GM19324 (cell line): ENCODE data around the gene MMP7.
"Not testable (repeated sequence)": the region's sequence is repeated elsewhere in the genome, so short reads cannot be mapped to it uniquely, and the experiment has no call there.

ENCODE experiments used
- ATAC-seq: cut with Tn5 transposase; IDR thresholded peaks from one replicate; pipeline ENCODE4 v1.9.1; 2021; ENCODE audit warnings: mild to moderate bottlenecking, moderate library complexity; ENCODE audit not compliant: unreplicated experiment, low FRiP score

The MMP7 gene

GRCh38 chr11:102544594-102544993, 14.0 kb upstream of the MMP7 start:
- no peak for ATAC-seq

- ATAC-seq = no peak
Measured at GRCh38 chr11:102539567-102539966, 9.0 kb upstream of the MMP7 start.

GRCh38 chr11:102538932-102539331, 8.4 kb upstream of the MMP7 start:
- no peak for ATAC-seq

GRCh38 chr11:102534261-102534872, 3.8 kb upstream of the MMP7 start:
- ATAC-seq = no peak

GRCh38 chr11:102528618-102529017, 1.9 kb downstream of the MMP7 start:
- no peak for ATAC-seq

GRCh38 chr11:102527684-102528083, 2.9 kb downstream of the MMP7 start:
- ATAC-seq = no peak

GRCh38 chr11:102527041-102527440, 3.5 kb downstream of the MMP7 start:
- no peak for ATAC-seq

GRCh38 chr11:102523887-102524286, 6.7 kb downstream of the MMP7 start:
- ATAC-seq = no peak

- no peak for ATAC-seq
Measured at GRCh38 chr11:102523189-102523570, 7.4 kb downstream of the MMP7 start.

GRCh38 chr11:102522312-102523188, 8.0 kb downstream of the MMP7 start:
- no peak for ATAC-seq

- no peak for ATAC-seq
Measured at GRCh38 chr11:102521121-102521520, 9.4 kb downstream of the MMP7 start.

- no peak for ATAC-seq
Measured at GRCh38 chr11:102520514-102520913, 10.0 kb downstream of the MMP7 start.

- no peak for ATAC-seq
Measured at GRCh38 chr11:102518296-102519094, 12.1 kb downstream of the MMP7 start.

- ATAC-seq = no peak
Measured at GRCh38 chr11:102517670-102518069, 12.9 kb downstream of the MMP7 start.

GRCh38 chr11:102516179-102516578, 14.4 kb downstream of the MMP7 start:
- ATAC-seq = no peak

- ATAC-seq = no peak
Measured at GRCh38 chr11:102513869-102514268, 16.7 kb downstream of the MMP7 start.

- no peak for ATAC-seq
Measured at GRCh38 chr11:102510439-102511135, 20.0 kb downstream of the MMP7 start.

- ATAC-seq = not testable (repeated sequence)
Measured at GRCh38 chr11:102502831-102503230, 27.7 kb downstream of the MMP7 start.

- ATAC-seq = no peak
Measured at GRCh38 chr11:102500829-102501228, 29.7 kb downstream of the MMP7 start.

GRCh38 chr11:102499931-102500330, 30.6 kb downstream of the MMP7 start:
- ATAC-seq = no peak

- ATAC-seq = no peak
Measured at GRCh38 chr11:102499151-102499550, 31.4 kb downstream of the MMP7 start.
